ENCODE measurements around the gene DNER.
"Not testable (repeated sequence)": the region's sequence is repeated elsewhere in the genome, so short reads cannot be mapped to it uniquely, and the experiment has no call there.

GRCh38 chr2:229693845-229694244 is 20.5 kb downstream of the DNER start:
- not testable (repeated sequence) for TF ChIP-seq CTCF (IDR thresholded peaks at IDR 0.05; ENCODE audit: extremely low read depth in 1 of 2, insufficient read depth in 1 of 2, low read depth in 1 of 2, low read length in 2 of 2); EZH2 (IDR thresholded peaks at IDR 0.05; ENCODE audit: borderline replicate concordance, low read depth, low read length, severe bottlenecking); MAX (IDR thresholded peaks at IDR 0.05; ENCODE audit: insufficient read depth, insufficient read length); POLR2A (IDR thresholded peaks at IDR 0.05; ENCODE audit: low read depth, low read length)
